Measurements from ENCODE around the gene PARK7. TPM values are rescaled to one million over a fixed set of nuclear protein-coding genes. Genes with fewer than 3 reads are reported as not detected.

Gene PARK7
- total RNA-seq, 1 donor from 2014 or later: 316 TPM

DNA sequence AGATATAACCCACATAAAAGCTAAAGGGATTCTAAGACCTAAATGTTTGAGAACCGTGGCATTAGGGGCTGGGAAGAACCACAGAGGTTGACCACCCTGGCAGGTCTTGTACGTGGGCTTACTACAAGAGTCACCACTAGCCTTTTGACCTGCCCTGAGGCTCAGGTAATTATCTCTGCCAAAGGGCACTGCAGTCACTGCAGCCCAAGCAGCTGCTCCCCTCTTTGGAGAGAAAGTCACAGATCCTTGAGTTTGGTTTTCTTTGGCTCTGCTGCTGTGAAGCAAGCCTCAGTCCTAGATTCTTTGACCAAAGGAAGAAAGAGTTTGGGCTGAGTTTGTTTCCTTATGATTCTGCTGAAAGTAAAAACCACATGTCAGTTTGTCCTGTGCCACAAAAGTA is 11.6 kb downstream of the PARK7 start:
- no peak for DNase-seq (ENCODE audit: low spot score)
- intact Hi-C loops (cut with DNase I): no loop called here

DNA sequence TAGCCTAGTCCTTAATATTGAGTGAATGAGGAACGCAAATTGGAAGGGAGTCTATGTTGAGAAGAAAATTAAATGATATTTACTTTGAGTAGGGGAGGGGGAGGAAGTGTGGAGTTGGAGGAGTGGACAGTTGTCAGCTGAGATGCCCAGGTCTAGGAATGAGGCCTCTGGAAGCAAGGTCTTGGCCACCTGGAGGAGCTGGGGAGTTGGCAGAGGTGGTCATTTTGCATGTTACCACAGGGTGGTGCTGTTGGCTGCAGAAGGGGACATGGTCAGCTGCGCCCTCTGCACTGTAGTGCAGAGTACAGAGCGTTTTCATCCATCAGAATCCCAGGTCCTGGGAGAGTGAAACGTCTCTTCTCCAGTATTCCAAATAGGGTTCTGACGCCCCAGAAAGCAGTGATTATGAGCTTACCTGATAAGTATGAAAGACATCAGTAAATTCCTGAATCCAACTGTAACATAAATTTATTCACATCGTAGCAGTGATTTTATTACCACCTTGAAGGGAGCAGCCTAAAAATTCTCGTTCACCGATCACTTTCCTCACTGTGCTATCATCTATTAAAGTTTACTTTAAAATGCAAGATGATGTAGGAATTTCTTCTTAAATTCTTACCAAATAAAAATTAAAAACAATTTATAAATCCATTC is 13.8 kb downstream of the PARK7 start:
- DNase-seq (ENCODE audit: low spot score): no peak
- intact Hi-C loops (cut with DNase I): loop anchor here (2.0 kb wide), 1 partner anchor 373 kb away; no protein-coding TSS in a partner anchor

DNA sequence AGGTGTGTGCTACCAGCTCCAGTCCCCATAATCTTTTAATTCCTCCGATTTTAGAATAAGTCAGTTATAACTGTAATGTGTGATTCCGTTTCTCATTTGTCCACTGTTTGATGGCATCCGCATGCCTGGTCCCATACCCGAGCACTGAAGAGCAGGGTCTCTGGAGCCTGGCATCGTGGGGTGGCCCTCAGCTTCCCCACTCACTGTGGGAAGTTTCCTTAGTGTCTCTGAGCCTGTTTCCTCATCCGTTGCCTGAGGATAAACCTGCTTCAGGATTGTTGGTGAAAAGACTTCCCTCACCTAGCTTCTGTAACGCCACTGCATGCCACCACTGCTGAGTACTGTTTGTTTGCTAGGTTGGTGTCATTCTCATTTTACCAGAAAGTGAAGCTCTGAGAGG is 19.5 kb downstream of the PARK7 start:
- no peak for DNase-seq (ENCODE audit: low spot score)
- intact Hi-C loops (cut with DNase I): no loop called here

DNA sequence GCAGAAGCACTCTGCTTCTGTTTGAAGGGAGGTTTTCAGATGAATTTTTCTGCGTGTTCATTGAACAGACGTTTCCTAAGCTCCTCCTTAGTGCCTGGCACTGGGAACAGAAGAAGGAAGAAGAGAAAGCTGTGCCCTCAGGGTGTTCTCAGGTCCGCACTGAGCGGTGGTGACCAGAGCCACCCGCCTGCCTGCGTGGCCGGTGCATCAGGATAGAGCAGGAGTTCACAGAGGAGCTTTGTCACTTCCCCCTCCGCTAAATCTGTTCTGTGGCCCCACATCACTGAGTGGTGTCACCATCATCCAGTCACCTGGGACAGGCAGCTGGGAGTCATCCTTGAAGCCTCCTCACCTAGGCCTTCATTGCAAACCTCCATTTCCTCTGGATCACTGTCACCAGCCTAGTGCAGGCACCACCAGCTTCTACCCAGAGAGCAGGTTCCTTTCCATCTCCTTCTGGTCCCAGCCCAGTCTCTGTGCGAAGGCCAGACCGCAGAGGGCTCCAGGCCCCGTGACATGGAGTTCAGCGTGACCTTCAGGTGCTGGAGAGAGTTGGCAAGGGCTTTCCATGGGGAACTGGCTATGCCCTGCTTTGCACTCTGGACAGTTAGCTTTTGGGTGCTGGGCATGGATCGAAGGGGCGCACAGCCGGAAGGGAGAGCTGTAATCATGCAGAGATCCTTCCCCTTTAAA is 21.7 kb downstream of the PARK7 start:
- DNase-seq (ENCODE audit: low spot score): no peak
- intact Hi-C loops (cut with DNase I): loop anchor here (2.0 kb wide), 1 partner anchor 332 kb away; no protein-coding TSS in a partner anchor

DNA sequence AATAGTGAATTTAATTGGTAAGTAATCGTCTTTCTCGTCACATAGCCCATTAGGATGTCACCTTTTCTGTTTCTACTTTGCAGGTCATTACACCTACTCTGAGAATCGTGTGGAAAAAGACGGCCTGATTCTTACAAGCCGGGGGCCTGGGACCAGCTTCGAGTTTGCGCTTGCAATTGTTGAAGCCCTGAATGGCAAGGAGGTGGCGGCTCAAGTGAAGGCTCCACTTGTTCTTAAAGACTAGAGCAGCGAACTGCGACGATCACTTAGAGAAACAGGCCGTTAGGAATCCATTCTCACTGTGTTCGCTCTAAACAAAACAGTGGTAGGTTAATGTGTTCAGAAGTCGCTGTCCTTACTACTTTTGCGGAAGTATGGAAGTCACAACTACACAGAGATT is 23.3 kb downstream of the PARK7 start:
- no peak for DNase-seq (ENCODE audit: low spot score)
- intact Hi-C loops (cut with DNase I): no loop called here

DNA sequence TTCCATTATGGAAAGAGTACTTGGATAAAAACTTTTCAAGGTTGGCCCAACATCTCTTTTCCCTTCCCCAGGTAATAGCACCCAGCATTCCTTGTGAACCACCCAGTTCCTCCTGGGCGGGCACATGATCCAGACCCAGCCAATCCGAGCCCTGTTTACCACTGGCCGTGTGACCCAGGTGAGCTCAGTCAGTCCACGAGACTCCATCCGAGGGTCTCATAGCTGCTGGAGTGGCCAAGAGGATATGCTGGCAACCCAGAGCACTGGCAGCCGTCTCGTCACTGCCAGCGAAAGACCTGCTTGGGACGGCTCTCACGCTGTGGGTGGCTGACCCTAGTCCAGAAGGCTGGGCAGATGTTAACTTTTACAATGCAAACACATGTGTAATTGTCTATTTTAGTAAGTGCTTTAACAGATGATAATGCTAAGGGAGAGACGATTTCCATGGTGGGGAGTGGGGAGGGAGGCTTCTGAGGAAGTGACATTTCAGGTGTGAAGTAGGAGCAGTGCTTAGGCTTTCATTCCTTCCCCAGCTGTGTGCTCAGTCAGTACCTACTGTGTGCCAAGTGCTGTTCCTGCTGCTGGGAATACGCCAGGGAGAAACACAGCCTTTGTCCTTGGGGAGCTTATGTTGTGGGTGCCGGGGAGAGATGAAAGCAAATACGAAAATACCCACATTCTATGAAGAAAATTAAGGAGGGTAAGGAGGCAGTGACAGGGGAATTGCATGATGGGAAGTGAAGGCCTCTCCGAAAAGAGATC is 24.5 kb downstream of the PARK7 start:
- intact Hi-C loops (cut with DNase I): no loop called here
- DNase-seq (ENCODE audit: low spot score): no peak

DNA sequence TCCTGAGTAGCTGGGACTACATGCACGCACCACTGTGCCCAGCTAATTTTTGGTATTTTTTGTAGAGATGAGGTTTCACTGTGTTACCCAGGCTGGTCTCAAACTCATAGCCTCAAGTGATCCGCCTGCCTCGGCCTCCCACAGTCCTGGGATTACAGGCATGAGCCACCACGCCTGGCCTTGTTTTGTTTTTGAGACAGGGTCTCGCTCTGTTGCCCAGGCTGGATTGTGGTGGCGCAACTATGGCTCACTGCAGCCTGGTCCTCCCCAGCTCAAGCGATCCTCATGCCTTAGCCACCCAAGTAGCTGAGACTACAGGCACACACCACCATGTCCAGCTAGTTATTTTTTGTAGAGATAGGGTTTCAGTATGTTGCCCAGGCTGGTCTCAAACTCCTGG is 26.0 kb downstream of the PARK7 start:
- DNase-seq (ENCODE audit: low spot score): no peak
- intact Hi-C loops (cut with DNase I): no loop called here

DNA sequence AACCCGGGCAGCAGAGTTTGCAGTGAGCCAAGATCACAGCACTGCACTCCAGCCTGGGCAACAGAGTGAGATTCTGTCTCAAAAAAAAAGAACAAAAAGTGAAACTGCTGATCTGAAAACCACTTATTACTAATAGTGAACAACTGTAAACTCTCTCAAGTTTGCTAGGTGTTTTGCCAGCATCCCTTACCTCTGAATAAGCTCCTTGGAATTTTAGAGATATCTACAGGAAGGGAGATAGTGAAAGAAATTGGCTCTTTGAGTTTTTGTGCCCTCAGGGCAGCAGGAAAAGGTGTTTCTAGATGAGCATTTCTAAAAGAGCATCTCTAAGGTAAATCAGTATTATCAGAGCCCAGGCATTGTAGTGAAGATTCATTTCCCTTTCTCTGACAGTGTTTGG is 27.1 kb downstream of the PARK7 start:
- intact Hi-C loops (cut with DNase I): no loop called here
- DNase-seq (ENCODE audit: low spot score): no peak

DNA sequence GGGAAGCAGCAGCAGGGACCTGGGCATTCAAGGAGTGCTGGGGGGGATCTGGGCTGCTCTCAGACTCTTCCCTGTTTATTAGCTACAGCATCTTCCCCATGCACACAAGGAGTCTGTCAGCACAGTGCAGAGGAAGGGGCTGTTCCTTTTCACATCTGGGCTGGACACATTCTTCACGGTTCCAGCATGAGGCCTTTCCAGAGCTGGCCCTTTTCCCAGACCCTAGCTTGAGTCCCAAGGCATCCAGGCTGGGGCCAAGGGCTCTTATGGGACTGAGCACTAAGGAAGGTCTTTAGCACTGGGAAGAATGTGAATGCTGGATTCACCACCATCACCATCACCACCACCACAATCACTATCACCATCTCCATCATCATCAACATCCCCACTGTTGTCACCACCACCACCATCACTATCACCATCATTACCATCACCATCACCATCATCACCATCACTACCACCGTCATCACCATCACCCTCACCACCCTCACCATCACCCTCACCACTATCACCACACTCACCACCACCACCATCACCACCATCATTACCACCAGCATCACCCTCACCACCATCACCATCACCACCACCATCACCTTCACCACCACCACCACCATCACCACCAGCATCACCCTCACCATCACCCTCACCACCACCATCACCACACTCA is 28.4 kb downstream of the PARK7 start:
- no peak for DNase-seq (ENCODE audit: low spot score)
- intact Hi-C loops (cut with DNase I): no loop called here

DNA sequence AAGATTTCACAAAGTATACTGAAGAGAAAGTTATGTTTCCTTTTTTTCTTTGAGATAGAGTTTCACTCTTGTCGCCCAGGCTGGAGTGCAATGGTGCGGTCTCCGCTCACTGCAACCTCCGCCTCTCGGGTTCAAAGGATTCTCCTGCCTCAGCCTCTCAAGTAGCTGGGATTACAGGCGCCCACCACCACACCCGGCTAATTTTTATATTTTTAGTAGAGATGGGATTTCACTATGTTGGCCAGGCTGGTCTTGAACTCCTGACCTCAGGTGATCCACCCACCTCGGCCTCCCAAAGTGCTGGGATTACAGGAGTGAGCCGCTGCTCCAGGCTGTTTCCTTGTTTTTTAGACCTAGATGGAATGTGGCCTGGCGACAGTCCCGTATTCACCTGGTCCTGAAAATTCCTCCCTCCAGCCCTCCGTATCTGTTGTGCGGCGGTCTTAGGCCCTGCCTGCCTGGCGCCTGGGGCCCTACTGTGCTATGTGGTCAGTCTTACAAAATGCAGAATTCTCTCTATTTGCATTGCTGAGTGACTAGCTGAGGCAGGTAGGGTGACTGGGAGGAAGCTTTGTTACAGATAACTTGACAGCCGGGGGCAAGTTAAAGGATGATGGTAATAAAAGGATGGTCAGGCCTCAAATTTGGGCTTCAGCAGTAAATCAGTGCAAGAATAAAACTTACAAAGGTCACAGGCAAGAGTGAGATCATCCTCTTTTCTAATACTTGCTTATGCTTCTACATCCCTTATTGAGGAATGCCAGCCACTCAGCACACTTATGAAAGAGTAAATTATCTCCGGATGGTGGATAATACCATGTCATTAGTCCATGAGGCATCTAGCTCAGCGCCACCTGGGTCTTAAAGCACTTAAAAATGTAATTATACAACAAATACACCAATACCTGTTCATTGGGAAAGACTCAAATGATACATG is 30.3 kb downstream of the PARK7 start:
- peak; percentile 26 for DNase-seq (ENCODE audit: low spot score)
- intact Hi-C loops (cut with DNase I): no loop called here

DNA sequence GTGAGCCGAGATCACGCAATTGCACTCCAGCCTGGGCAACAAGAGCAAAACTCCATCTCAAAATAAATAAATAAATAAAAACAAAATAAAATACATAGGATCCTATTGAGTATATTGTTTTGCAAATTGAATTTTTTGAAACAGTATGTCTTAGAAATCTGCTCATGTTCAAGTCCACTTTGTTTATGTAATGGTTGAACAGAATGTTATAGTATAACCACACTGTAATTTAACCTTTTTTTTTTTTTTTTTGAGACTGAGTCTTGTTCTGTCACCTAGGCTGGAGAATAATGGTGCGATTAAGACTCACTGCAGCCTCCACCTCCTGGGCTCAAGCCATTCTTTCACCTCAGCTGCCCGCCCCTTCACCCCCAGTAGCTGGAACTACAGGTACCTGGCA is 31.4 kb downstream of the PARK7 start:
- intact Hi-C loops (cut with DNase I): no loop called here
- DNase-seq (ENCODE audit: low spot score): no peak

DNA sequence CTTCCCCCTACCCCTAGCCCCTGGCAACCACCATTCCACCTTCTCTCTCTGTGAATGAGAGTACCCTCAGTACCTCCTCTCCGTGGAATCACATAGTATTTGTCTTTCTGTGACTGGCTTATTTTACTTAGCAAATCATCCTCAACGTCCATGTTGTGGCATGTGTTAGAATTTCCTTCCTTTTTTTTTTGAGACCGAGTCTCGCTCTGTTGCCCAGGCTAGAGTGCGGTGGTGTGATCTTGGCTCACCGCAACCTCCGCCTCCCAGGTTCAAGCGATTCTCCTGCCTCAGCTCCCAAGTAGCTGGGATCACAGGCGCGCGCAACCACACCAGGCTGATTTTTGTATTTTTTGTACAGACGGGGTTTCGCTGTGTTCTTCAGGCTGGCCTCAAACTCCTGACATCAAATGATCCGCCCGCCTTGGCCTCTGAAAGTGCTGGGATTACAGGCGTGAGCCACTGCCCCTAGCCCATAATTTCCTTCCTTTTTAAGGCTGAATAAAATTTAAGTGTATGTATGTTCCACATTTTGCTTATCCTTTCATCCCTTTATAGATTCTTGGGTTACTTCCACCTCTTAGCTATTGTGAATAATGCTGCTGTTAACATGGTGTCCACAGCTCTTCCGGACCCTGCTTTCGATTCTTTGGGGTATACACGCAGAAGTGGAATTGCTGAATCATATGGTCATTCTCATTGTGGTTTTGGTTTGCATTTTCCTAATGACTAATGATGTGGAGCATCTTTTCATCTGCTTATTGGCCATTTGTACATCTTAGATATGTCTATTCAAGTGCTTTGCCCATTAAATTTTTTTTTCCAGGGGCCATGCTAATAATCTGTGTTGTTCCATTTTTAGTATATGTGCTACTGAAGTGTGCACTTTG is 32.3 kb downstream of the PARK7 start:
- intact Hi-C loops (cut with DNase I): no loop called here
- DNase-seq (ENCODE audit: low spot score): no peak

DNA sequence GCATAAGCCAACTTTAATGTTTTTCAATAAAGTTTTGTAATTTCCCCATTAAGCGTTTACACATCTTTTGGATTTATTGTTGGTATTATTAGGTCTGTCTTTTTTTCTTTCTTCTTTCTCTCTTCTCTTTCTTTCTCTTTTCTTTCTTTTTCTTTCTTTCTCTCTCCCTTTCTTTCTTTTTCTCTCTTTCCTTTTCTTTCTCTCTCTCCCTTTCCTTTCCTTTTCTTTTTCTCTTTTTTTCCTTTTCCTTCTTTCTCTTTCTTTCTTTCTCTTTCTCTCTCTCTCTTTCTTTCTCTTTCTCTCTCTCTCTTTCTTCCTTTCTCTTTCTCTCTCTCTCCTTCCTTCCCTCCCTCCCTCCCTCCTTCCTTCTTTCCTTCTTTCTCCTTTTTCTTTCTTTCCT is 33.3 kb downstream of the PARK7 start:
- DNase-seq (ENCODE audit: low spot score): no peak
- intact Hi-C loops (cut with DNase I): no loop called here

DNA sequence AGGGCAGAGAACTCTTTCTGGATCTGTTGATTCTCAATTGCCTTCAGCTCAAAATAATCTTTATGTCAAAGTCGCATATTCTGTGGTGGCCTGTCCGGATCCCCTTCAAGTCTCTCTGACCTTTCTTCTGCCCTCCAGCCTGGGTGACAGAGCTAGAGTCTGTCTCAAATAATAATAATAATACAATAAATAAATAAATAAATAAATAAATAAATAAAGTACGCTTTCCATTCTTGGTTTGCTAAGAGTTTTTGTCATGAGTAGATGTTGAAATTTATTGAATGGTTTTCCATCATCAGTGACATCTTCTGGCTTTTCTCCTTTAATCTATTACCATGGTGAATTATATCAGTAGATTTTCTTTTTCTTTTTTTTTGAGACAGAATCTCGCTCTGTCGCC is 33.9 kb downstream of the PARK7 start:
- intact Hi-C loops (cut with DNase I): no loop called here
- no peak for DNase-seq (ENCODE audit: low spot score)

DNA sequence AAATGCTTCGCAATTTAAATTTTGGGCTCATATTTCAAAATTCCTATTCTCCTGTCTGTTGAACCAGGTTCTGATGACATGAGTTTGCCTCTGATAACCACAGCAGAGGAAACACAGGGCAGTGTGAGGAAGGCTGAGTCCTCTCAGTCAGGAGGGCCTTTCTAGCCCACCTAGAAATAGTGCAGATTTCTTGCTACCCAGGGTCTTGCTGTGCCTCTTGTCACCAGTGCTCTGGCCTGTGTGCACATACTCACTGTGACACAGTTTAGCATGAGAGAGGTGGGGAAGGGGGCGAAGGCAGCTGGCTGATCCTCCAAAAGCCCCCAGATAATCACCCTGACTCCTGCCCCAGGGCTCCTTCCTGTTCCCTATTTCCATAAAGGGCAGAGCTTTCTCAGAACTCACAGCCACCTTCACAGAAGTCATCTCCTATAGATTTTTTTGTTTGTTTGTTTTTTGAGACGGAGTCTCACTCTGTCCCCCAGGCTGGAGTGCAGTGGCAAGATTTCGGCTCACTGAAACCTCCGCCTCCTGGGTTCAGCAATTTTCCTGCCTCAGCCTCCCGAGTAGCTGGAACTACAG is 40.9 kb downstream of the PARK7 start:
- intact Hi-C loops (cut with DNase I): loop anchor here (10.0 kb wide), 1 partner anchor 722 kb away; no protein-coding TSS in a partner anchor
- DNase-seq (ENCODE audit: low spot score): no peak

DNA sequence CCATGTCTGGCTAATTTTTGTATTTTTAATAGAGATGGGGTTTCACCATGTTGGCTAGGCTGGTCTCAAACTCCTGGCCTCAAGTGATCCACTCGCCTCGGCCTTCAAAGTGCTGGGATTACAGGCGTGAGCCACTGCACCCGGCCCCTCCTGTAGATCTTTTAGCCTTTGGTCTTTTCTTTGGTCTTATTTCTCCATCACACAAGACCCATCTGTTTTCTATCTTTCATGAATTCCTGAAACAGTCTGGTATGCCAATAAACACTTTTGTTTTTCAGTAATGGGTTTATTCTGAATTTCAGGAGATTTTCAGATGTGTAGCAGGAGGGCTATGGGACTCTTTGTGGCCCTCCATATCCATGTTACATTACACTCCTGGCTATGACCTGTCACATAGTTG is 41.4 kb downstream of the PARK7 start:
- no peak for DNase-seq (ENCODE audit: low spot score)
- intact Hi-C loops (cut with DNase I): loop anchor here (10.0 kb wide), 1 partner anchor 722 kb away; no protein-coding TSS in a partner anchor

DNA sequence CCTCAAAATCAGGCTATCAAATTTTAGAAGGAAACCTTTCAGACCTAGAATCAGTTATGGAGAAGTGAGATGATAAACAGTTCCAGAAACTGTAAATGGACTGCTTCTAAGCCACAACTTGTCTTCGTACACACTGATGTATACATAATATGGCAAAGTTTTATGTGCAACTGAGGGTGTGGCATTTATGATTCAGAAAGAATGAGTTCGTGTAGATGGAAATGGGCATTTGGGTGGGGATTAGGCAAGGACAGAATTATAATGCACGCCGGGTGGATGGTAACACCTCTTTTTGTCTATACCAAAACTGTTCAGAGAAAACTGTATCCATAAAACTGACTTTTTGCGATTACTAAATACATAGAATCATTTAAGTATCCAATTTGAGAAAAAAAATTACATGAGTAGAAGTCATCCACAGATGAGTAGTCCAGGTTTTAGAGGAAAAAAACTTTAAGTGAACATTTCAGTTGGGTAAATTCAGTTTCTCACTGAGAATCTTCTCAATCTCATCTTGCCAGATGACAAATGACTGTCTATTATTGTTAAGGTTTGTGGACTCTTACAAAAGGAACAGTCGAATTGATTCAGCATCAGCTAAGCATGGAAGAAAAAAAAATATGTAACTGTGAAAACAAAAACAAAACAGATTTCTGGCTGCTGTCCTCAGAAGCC is 42.1 kb downstream of the PARK7 start:
- intact Hi-C loops (cut with DNase I): loop anchor here (10.0 kb wide), 1 partner anchor 721 kb away; no protein-coding TSS in a partner anchor
- no peak for DNase-seq (ENCODE audit: low spot score)
